ENCODE data around the gene F13A1. TPM values are rescaled to one million over a fixed set of nuclear protein-coding genes. Genes with fewer than 3 reads are reported as not detected.

The F13A1 gene
- total and polyA plus RNA-seq, 2 donors from 2014 or later, result 28.9 to 275 TPM

- H3K4me1 ChIP-seq (ENCODE audit: control insufficient read depth in 2 of 3, insufficient read depth in 2 of 3, low read depth in 1 of 3, low read length in 3 of 3), result no peaks in the 10 kb centered on the region
- H3K9me3 ChIP-seq (ENCODE audit: control insufficient read depth in 2 of 3, insufficient read depth in 1 of 3, low read length in 3 of 3), result no peaks in the 10 kb centered on the region
- intact Hi-C loops (cut with DNase I), result no loop called here
- DNase-seq (peak in 1 of 5 donors; percentile 6), FAIRE-seq (no peak)
- TF ChIP-seq, protein P1, sequence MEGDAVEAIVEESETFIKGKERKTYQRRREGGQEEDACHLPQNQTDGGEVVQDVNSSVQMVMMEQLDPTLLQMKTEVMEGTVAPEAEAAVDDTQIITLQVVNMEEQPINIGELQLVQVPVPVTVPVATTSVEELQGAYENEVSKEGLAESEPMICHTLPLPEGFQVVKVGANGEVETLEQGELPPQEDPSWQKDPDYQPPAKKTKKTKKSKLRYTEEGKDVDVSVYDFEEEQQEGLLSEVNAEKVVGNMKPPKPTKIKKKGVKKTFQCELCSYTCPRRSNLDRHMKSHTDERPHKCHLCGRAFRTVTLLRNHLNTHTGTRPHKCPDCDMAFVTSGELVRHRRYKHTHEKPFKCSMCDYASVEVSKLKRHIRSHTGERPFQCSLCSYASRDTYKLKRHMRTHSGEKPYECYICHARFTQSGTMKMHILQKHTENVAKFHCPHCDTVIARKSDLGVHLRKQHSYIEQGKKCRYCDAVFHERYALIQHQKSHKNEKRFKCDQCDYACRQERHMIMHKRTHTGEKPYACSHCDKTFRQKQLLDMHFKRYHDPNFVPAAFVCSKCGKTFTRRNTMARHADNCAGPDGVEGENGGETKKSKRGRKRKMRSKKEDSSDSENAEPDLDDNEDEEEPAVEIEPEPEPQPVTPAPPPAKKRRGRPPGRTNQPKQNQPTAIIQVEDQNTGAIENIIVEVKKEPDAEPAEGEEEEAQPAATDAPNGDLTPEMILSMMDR (IDR thresholded peaks at IDR 0.05; ENCODE audit: borderline replicate concordance, extremely low read depth, insufficient read depth), result no peak
- H3K9ac ChIP-seq (ENCODE audit: low read length in 3 of 3), result no peak overlapping the region
- H3K36me3 ChIP-seq (ENCODE audit: control insufficient read depth in 2 of 3, insufficient read depth in 3 of 3, low read length in 3 of 3), result no peaks in the 10 kb centered on the region
- H3K4me3 ChIP-seq (ENCODE audit: low read length in 3 of 3), result no peak overlapping the region
- no peak overlapping the region for H3K27ac ChIP-seq (ENCODE audit: low read depth in 2 of 2, low read length in 2 of 2)
- no peaks in the 10 kb centered on the region for H3K27me3 ChIP-seq (ENCODE audit: control insufficient read depth, insufficient read depth, low read length)
Observed at GRCh38 chr6:6152060-6152459, 168.4 kb downstream of the F13A1 start.

- Histone ChIP-seq H3K9me3 (ENCODE audit: control insufficient read depth in 2 of 3, insufficient read depth in 1 of 3, low read length in 3 of 3) (no peaks in the 10 kb centered on the region), H3K27ac (ENCODE audit: low read depth in 2 of 2, low read length in 2 of 2) (no peak overlapping the region), H3K9ac (ENCODE audit: low read length in 3 of 3) (no peak overlapping the region), H3K36me3 (ENCODE audit: control insufficient read depth in 2 of 3, insufficient read depth in 3 of 3, low read length in 3 of 3) (no peaks in the 10 kb centered on the region), H3K27me3 (ENCODE audit: control insufficient read depth, insufficient read depth, low read length) (no peaks in the 10 kb centered on the region), H3K4me3 (ENCODE audit: low read length in 3 of 3) (no peak overlapping the region), H3K4me1 (ENCODE audit: control insufficient read depth in 2 of 3, insufficient read depth in 2 of 3, low read depth in 1 of 3, low read length in 3 of 3) (no peaks in the 10 kb centered on the region)
- no peak for FAIRE-seq
- TF ChIP-seq, protein P1 (IDR thresholded peaks at IDR 0.05; ENCODE audit: borderline replicate concordance, extremely low read depth, insufficient read depth), result no peak
- intact Hi-C loops (cut with DNase I), result no loop called here
- no peak for DNase-seq
Observed at GRCh38 chr6:6148192-6148815, 172.2 kb downstream of the F13A1 start.

DNA sequence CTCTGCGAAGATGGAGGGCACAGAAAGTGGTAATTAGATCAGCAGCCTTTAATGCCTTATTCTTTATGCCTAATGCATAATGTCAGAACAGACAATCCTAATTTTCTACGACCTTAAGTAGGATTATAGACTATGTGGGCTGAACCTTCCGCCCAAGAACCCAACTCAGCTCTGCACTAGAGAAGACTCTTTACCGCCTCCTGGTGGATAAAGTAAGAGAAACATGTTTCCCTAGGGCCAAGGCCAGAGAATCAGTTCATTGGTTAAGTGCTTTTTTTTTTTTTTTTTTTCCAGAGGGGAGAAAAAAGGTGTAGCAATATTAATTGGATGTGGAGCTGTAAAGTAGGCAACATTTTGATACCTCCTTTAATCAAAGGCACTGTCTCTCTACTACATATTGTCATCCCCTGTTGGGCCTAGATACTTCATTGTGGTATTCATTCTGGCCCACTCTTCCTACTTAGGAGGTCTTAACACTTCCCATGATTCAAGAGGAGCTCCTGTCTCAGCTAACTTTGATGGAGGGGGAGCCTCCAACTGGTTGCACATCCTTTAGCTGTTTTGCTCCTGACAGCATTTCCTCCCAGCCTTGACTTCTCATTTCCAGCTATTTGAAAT is 188.9 kb downstream of the F13A1 start:
- Histone ChIP-seq H3K27ac (ENCODE audit: low read depth in 2 of 2, low read length in 2 of 2) (no peak overlapping the region), H3K4me3 (ENCODE audit: low read length in 3 of 3) (no peak overlapping the region), H3K9ac (ENCODE audit: low read length in 3 of 3) (no peak overlapping the region), H3K9me3 (ENCODE audit: control insufficient read depth in 2 of 3, insufficient read depth in 1 of 3, low read length in 3 of 3) (no peaks in the 10 kb centered on the region), H3K36me3 (ENCODE audit: control insufficient read depth in 2 of 3, insufficient read depth in 3 of 3, low read length in 3 of 3) (no peaks in the 10 kb centered on the region), H3K4me1 (ENCODE audit: control insufficient read depth in 2 of 3, insufficient read depth in 2 of 3, low read depth in 1 of 3, low read length in 3 of 3) (no peaks in the 10 kb centered on the region), H3K27me3 (ENCODE audit: control insufficient read depth, insufficient read depth, low read length) (no peaks in the 10 kb centered on the region)
- DNase-seq (no peak), FAIRE-seq (no peak)
- TF ChIP-seq, protein P1 (IDR thresholded peaks at IDR 0.05; ENCODE audit: borderline replicate concordance, extremely low read depth, insufficient read depth), result peak; percentile 23
- intact Hi-C loops (cut with DNase I), result no loop called here
